K562 treated with DMSO at 1 percent for 4 hours (cell line): Measurements from ENCODE around the gene TCF25. TPM values are rescaled to one million over a fixed set of nuclear protein-coding genes. Genes with fewer than 3 reads are reported as not detected.

Experiments
- total RNA-seq: library from RNA; unstranded; fragments of 300-600 nt; gene quantifications from 2 replicates; pipeline ENCODE4 v1.2.3, GENCODE V29; 2022; ENCODE audit not compliant: insufficient read depth

Gene TCF25
- 74.7 and 82.2 TPM in 2 replicates for total RNA-seq

GRCh38 chr16:89873109-89873971 lies at the start of gene TCF25:
TSS of gene TCF25 (plus strand) at chr16:89873592. CDS start at chr16:89873668, 76 bp downstream.

GRCh38 chr16:89828199-89828869 lies 45.1 kb upstream of the TCF25 start, which contains the start of gene SPIRE2:
TSS of gene SPIRE2 (plus strand) at chr16:89828475. CDS start at chr16:89828551, 76 bp downstream.

GRCh38 chr16:89918453-89919347 lies 45.3 kb downstream of the TCF25 start, which contains the start of gene MC1R:
TSS of gene MC1R (plus strand) at chr16:89918862. CDS start at chr16:89919259, 397 bp downstream.

GRCh38 chr16:89922884-89923639 lies 49.7 kb downstream of the TCF25 start, which contains the start of gene TUBB3:
TSS of gene TUBB3 (plus strand) at chr16:89923342. CDS start at chr16:89923402, 60 bp downstream.

Other genes starting within 250 kb of the TCF25 start
- gene CHMP1A, start 215.9 kb upstream of the TCF25 start, total RNA-seq, result 64.1 and 66.4 TPM in 2 replicates
- gene SPATA33, start 215.8 kb upstream of the TCF25 start, total RNA-seq, result 6.8 and 10.6 TPM in 2 replicates
- 20.9 and 29.9 TPM in 2 replicates for gene CDK10, start 186.9 kb upstream of the TCF25 start, total RNA-seq
- 7.7 and 8.0 TPM in 2 replicates for gene SPATA2L, start 171.9 kb upstream of the TCF25 start, total RNA-seq
- gene VPS9D1, start 152.7 kb upstream of the TCF25 start, total RNA-seq, result 11.8 and 13.3 TPM in 2 replicates
- gene ZNF276, start 152.1 kb upstream of the TCF25 start, total RNA-seq, result 12.6 and 17.9 TPM in 2 replicates
- 19.7 and 30.2 TPM in 2 replicates for gene FANCA, start 56.9 kb upstream of the TCF25 start, total RNA-seq
- 5.1 and 8.7 TPM in 2 replicates for gene SPIRE2, start 45.1 kb upstream of the TCF25 start, total RNA-seq
- 2.3 and 6.4 TPM in 2 replicates for gene MC1R, start 45.3 kb downstream of the TCF25 start, total RNA-seq
- 14.6 and 21.3 TPM in 2 replicates for gene TUBB3, start 49.8 kb downstream of the TCF25 start, total RNA-seq
- 75.7 and 76.8 TPM in 2 replicates for gene DEF8, start 75.2 kb downstream of the TCF25 start, total RNA-seq
- gene DBNDD1, start 145.9 kb downstream of the TCF25 start, total RNA-seq, result 7.1 and 11.5 TPM in 2 replicates
- gene PRDM7, start 203.7 kb downstream of the TCF25 start, total RNA-seq, result not detected in 2 replicates